ENCODE results near the gene COMMD7.

DNA sequence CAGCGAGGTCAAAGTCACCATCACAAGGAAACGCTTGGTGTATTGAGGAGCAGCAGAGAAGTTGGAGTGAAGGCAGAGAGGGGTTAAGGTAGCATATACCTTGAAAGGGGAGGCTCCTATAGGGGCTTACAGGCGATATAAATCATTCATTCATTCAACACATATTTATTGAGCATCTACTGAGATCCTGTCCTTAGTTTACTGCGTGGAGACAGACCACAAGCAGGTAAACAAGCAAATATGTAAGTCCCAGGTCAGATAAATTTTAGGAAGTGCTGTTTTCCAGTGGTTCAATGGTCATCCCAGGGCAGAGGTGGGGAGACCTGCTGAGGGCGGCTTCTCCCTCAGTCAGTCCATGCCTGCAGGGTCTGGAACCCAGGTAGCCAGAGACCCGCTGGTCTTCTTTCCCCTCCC is 18.2 kb upstream of the COMMD7 start:
- TF ChIP-seq TEAD2 (tag; IDR thresholded peaks at IDR 0.05) (no peak), SMAD3 (CRISPR knock-in tag; conservative IDR thresholded peaks at IDR 0.05) (no peak), ZBTB40 (IDR thresholded peaks at IDR 0.05) (no peak), ZBTB40 (CRISPR knock-in tag; IDR thresholded peaks at IDR 0.05) (no peak)
- TF ChIP-seq, protein P1, sequence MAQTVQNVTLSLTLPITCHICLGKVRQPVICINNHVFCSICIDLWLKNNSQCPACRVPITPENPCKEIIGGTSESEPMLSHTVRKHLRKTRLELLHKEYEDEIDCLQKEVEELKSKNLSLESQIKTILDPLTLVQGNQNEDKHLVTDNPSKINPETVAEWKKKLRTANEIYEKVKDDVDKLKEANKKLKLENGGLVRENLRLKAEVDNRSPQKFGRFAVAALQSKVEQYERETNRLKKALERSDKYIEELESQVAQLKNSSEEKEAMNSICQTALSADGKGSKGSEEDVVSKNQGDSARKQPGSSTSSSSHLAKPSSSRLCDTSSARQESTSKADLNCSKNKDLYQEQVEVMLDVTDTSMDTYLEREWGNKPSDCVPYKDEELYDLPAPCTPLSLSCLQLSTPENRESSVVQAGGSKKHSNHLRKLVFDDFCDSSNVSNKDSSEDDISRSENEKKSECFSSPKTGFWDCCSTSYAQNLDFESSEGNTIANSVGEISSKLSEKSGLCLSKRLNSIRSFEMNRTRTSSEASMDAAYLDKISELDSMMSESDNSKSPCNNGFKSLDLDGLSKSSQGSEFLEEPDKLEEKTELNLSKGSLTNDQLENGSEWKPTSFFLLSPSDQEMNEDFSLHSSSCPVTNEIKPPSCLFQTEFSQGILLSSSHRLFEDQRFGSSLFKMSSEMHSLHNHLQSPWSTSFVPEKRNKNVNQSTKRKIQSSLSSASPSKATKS (CRISPR knock-in tag; IDR thresholded peaks at IDR 0.05) = no peak
